HG03432 (cell line): ENCODE results near the gene NLGN1.
A peak's percentile ranks its signal among the peaks of the same experiment; 100 is the strongest.

Experiments used
- ATAC-seq: cut with Tn5 transposase; IDR thresholded peaks from one replicate; pipeline ENCODE4 v1.9.1; 2021; ENCODE audit warnings: mild to moderate bottlenecking, moderate library complexity; ENCODE audit not compliant: unreplicated experiment

NLGN1 gene

DNA sequence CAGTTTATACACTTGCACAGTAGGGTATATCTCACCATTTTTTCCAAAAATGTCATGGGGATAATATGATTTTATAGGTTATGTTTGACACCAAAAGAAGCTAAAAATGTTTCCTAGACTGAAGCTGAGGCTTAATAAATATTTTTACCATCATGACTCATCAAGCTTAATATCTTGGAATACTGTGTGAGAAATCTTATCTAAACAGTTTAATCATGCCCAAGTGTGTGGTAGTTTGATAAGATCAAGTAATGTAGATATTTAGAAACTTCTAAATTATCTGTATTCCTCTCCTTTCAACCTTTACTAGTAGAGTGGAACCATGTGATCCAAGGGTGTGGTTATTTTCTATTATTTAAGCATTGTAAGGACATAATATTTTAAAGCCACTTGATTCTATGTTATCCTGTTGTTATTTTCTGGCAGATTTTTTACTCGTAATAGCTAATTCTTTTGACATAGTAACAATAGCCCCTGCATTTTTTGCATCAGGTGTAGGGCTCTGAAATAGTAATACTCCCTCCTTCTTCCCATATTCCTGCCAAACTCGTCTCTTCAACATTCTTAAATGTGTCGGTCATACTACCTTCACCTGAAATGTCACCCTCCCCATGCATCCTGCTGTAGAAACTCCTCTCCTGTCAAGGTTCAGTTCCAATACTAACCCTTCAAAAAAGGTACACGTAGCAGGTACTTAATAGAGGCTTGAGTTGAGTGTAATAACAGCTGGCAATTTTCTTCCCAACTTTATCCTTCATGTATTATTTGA is 729.6 kb downstream of the NLGN1 start:
- no peak for ATAC-seq

DNA sequence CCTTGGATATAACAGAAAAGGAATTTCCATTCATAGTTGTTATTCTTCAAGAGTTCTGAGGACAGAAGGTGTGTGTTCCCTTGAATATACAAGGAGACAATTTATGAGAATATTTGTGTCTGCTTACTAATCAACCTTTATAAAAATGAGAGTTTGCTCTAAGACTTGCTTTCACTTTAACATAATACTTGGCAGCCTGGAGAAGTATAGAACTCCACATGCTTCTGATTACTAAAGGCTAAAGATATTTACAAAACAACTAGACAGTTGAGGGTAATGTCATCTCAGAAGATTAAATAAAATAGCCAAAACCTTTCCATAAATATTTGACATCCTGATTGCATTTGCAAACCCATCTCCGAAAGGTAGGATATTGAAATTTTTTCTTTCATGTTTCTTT is 734.5 kb downstream of the NLGN1 start:
- no peak for ATAC-seq

DNA sequence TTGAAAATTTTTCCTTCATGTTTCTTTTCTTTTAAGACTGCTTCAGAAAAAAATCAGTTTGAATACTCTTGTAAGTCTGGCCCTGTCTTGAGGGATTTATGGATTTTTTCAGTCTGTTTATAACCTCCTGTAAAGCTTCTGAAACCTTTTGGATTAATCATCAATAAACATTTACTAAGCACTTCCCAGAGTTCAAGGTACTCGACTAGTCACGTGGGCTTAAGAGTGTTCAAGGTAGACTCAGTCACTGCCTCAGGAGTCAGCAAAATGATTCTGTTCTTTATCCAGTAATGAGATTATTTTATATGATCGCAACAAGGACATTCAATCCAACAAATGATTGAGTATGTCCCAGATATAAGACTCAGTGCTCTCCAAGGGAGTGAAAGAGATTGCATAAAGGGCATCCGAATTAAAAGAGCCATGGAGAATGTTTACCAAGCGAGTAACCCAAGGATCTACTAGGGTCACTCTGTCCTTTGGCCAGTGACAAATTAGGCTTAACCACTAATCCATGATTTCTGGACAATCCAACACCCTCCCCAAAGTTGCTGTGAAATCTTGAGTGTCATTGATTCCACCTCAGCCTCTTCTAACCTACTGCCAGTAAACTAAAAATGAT is 735.0 kb downstream of the NLGN1 start:
- ATAC-seq = no peak

DNA sequence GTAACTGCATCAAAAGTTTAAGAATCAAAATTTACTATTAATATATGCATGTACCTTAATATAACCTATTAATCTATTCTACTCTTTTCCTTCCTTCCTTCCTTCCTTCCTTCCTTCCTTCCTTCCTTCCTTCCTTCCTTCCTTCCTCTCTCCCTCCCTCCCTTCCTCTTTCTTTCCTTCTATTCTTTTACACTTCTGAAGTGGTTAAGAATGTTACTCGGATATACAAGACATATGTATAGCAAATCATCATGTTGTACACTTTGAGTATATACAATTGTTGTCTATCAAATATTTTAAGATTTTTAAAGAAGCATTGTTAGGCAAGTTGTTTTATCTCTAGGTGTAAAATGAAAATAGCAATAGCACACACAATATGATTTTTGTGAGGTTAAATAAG is 748.5 kb downstream of the NLGN1 start:
- no peak for ATAC-seq

DNA sequence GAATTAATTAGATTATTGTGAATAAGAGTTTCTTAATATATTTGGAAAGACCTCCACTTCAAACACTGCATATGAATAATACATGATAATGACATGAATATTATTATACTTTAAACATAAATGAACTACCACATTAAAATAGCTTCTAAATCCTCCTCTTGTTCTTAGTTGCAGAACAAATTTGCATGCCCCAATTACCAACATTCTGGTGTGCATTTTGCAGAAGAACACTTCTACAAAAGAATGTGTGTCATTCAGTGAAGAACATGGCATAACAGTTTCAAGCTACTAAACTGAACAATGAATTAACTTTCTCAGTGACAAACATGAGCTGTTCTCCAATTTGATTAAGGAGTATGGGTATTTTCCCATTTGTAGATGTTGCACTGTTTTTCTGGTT is 750.3 kb downstream of the NLGN1 start:
- no peak for ATAC-seq

DNA sequence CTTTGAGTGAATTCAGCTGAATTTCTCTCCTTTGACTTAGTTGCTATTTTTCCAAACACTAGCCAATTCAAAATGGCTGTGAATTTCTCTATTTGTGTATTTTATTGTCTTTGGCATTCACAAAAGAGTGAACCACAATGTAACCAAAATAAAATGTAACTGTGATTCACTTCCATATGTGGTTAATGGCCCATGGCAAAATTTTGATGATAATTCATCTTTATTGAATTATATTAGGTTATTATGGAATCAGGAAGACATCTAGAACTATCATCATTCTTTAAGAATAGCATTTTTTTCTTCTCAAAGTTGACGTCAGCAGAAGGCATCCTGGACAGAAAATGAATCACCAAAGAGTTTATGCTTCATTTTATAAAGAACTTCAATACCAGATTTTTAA is 756.3 kb downstream of the NLGN1 start:
- no peak for ATAC-seq

DNA sequence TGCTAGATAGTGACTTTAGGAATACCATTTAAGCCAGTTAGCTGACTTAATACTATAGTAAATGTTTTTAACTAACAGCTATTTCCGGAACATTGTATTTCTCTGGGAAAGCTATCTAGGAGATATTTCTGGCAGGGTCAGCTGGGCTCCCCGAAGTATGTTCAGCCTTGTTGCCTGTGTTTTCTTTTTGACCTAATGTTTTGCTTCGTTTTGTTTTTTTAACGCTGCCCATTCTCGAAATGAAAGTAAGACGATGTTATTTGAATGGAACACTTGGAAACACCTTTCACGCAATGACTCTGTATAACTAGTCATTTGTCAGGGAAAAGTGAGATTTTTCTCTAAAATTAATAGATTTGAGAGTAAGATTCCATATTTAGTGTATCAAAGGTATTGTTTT is 758.7 kb downstream of the NLGN1 start:
- ATAC-seq = no peak

DNA sequence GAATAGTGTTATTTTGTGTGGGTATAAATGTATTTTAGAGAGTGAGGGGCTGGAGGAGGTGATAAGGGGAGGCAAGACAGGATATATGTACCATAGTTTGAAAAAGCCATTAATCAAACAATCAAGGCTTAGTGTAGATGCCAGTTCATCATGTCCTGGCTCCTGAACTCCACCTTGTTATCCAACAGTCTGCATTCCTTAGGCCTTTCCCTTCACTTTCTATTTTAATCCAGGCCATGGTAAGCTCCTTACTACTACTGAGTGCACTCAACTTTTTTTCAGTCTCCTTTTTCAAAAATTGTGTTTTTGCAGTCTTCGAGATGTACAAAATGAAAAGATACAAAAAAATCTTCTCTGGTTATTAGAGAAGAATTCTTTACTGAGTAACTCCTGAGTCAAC is 761.1 kb downstream of the NLGN1 start:
- no peak for ATAC-seq

DNA sequence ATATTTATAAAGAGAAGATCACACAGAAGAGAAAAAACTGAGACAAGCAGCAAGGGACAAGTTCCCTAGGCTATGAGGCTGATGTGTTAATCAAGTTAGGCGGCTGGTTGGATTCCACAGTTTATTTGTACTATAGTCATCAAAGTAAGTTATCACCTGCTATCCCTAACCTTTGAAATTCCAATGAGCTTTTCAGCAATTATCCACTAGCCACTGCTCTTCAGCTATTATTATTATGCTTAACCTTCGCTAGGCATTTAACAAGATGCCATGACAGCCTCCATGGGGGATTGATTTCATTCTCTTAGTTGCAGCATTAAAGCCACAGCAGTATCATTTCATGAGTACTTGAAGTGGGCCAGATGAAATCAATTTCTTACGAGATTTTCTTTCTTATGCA is 762.1 kb downstream of the NLGN1 start:
- no peak for ATAC-seq

DNA sequence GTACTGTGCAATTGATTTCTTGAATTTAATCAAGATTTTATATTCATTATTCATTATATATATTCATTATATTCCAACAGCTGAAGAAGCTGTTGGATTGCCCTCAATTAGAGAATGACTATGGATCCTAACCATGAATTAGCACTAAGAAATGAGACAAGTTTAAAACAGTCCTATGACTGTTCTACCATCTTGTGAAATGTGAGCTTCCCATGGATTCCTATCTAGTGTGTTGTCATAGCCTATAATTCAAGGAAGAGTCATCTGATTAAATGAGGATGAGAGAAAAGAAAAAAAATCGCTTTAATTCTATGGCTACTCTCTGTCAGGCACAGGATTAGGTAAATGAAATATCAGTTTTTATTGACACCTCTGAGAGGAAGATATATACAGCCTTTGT is 765.0 kb downstream of the NLGN1 start:
- ATAC-seq = no peak

DNA sequence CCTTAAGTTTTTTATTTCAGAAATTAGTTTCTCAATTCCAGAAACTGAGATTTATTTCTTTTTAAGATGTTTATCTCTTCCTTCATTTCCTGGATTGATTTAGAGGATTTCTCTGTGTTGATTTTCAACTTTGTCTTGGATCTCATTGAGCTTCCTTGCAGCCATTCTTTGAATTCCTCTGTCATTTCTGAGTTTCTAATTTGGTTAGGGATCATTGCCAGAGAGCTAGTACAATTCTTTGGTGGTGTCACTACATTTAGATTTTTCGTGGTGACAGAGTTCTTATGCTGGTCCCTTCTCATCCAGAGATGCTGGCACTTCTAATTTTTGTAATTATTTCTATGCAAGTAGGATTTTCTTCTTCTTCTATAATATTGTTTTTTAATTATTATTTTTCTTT is 770.5 kb downstream of the NLGN1 start:
- no peak for ATAC-seq

DNA sequence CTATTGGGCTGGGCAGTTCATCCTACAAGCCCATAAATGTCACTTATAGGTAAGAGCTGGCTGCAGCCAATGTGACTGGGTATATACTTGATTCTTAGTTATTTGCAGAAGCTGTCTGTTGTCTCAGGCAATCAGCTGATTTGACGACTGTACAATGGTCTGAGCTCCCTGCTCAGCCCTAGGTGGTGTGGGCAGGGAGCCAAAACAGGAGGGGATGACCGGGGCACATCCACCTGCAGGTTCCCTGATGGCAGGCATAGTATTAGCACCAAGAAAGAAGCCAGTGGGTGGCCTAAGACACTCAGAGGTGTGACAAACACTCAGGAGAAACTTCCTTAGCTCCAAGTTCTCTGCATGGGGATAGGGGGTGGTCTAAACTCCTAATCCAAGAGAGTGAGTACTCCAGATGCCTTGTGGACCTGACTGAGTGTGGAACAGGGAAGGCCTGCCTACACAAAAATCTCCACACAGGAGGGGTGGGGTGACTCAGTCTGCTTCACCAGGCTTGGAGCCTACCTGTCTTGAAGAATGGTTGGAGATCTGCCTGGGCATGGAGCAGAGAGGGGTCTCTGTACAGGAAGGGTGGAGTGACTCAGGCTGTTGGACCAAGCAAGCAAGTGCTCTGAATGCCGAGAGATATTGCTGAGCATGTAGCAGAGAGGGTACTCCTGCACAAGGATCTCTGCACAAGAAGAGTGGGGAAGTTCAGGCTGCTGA is 771.2 kb downstream of the NLGN1 start:
- ATAC-seq = no peak

DNA sequence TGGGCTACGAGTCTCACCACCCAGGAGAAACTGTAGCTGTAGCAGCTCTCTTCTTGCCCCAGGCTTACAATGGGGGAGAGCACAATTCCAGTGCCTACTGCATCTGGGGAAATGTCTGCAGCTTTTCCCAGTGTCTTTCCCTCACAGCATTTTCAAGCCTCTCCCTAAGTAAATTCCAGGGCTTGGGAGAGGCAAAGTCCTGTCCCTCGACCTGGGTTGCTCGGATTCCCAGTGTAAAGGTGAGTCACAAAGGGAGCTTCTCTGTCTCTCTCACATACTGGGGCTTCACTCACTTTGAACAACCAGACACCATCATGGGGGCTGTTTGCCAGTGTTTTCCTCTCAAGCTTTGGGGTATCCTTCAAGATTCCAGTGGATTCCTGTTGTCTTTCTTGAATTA is 772.2 kb downstream of the NLGN1 start:
- ATAC-seq = no peak

DNA sequence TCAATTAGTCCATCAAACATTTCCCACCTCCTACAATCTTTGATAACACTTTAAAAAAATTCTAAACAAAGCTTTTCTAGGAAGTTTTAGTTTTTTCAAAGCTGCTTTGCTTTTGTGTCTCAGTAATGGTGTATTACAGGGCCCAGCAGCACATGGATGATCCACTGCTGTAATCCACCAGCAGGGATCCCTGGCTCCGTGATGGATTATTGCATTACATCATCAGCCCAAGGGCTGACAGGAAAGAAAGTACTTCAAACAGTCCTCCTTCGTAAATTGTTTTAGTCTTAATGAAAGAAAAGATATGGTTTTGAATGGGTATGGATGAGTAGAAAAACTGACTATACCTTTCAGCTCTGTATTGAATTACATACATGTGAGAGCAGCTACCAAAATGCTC is 772.7 kb downstream of the NLGN1 start:
- ATAC-seq = no peak

DNA sequence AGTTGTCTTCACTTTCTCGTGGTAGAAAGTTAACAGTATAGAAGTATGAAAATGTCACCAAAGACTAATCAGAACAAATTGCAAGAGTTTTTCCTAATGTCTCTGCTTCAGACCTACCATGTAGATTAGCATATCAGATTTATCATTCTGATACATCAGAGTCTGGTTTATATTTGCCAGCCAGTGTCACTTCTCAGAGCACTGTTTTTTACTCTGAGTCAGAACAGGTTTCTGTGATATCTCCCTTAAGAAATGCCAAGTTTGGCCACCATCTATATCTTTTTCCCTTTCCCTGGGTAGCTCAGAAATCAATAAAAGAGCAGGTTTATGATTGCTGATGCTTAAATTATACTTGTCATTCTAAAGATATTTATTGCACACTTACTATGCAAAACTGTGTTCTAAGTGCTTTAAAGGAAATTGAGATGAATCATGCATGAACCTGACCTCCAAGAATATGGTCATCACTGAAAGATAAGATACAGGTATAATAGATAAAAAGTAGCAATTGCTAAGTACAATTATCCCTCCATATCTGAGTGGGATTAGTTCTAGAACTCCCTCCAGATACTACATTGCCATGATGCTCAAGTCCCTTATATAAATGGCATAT is 788.9 kb downstream of the NLGN1 start:
- ATAC-seq = no peak

DNA sequence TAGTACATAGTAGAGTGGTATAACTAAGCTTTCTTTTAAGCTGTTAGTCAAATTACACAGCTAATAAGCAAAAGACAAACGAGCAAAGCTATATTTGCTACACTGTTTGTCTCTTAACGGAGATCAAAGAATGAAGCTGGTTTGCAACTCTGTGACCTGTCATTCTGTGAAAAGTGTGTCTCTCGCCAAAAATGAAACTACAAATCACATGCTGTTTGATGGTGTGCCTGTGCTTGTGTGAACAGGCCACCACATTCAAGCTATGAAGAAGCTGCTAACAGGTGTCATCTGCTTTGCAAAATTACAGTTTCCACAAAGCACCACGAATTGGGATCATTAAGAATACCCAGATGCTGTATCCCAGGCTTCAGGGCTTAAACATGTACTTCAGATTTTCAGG is 793.8 kb downstream of the NLGN1 start:
- ATAC-seq = peak; percentile 89

DNA sequence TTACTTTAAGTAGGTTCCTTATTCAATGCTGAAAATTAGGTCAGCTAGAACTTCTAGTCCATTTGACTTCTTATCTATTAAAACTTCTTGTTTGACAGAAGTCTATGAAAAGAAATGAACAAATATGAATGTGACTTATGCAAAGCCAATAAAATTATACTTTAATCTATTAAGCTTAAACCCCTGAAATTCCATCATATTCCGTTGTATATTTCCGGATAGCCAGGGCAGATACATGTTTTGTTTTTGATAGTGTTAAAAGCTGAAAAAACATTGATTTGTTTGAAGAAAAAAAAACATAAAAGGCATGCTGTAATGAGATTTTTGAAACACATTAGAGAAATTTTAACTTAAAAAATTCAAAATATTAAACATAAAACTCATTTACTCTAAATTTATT is 794.4 kb downstream of the NLGN1 start:
- ATAC-seq = no peak

DNA sequence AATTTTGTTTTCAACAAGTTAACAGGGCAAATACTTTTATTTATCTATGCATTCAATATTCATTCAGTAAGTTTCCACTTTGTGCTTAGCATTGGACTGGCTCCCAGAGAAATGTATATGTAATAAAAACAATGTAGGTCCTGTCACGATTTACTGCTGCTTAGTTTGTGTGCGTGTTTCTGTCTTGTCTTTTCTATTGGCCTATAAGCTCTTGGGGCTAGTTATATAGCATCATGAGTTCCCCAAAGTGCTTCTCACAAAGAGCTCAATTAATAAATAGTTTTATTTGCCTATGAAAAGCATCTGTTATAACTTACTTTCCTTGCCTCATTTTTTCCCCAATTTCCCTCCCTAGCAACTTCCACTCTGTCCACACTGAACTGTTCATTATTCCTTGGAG is 794.9 kb downstream of the NLGN1 start:
- no peak for ATAC-seq

DNA sequence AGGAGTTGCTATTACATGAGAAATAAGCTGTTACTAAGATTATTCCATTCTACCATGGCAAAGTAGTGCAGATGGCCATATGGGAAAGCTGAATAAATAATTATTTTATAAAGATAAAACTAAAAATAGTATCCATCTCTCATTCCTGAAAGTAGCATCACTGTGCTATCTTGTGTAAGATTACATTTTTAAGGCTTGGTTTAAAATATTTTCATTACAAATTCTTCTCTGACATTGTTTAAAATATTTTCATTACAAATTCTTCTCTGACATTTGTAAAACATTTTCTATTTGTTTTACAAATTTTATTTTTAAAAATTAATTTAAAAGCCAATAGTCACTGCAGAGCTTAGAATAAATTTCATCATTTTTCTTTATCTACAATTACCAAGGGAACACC is 796.1 kb downstream of the NLGN1 start:
- no peak for ATAC-seq

DNA sequence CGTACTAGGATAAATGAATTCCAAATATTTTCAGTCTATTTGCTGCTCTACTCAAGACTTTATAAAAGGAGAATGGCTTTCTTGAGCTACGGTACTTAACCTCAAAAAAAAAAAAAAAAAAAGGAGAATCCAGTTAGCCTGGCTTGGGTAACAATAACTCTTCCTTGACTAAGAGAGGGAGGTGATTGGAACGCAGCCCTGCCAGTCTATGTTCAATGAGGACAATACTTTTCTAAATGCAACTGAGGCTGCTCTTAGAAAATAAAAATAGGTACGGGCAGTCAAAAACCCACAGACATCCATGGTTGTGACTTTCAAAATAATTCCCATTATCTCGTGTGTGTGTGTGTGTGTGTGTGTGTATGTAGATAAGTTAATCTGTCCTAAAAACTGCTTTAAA is 799.9 kb downstream of the NLGN1 start:
- ATAC-seq = no peak

DNA sequence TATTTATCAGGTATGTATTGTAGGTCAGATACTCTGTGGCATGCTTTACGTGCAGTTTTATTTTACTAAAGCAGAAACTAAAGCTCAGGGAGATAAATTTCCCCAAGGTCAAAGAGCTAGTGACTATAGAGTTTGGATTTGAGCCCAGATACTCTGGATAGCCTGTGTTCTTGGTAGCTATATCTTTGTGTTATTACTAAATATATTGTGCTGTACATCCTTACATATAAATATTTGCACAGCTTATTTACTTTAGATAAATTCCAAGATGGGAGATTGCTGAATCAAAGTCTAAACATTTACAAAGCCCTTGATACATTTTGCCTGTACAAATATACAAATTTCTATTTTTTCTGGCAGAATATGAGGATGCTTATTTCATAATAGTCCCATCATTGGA is 800.7 kb downstream of the NLGN1 start:
- no peak for ATAC-seq

DNA sequence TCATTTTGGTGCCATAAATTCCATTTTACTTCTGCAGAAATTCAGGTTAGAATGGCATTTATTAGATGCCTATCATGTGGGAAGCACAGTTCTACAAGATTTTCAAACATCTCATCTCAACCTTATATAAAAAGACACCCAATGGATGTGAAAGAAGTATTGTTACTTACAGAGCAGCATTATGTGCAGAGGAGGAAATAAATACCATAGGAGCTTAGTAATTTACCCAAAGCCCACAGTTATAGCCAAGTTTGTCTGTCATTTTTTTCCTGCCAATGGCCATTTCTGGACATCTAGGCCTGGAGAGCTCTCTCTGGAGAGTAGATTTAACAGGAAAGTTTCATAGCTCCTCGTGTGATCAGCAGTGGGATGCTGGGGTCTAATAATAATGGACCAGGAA is 802.2 kb downstream of the NLGN1 start:
- ATAC-seq = no peak
